GM12891 (cell line): Measurements from ENCODE around the gene JPH3.

Experiments used
- PAX5 ChIP-seq: IDR thresholded peaks from 2 replicates; pipeline ENCODE4 v1.6.1; 2011; ENCODE audit warnings: low read length, moderate library complexity, mild to moderate bottlenecking; ENCODE audit not compliant: insufficient read depth, severe bottlenecking
- POLR2A ChIP-seq: IDR thresholded peaks from 2 replicates; pipeline ENCODE4 v1.6.1; 2011; ENCODE audit warnings: low read depth, low read length, control low read depth
- POLR2AphosphoS5 ChIP-seq: IDR thresholded peaks from 2 replicates; pipeline ENCODE4 v1.6.1; 2011; ENCODE audit warnings: low read depth, low read length, control low read depth
- SPI1 ChIP-seq: IDR thresholded peaks from 2 replicates; pipeline ENCODE4 v1.6.1; 2011; ENCODE audit warnings: low read depth, low read length, control low read depth
- TAF1 ChIP-seq: IDR thresholded peaks from 2 replicates; pipeline ENCODE4 v1.6.1; 2011; ENCODE audit warnings: low read depth, low read length, control low read depth

GRCh38 chr16:87657621-87658192 lies 55.4 kb downstream of the JPH3 start:
- TF ChIP-seq POLR2A: no peak
- no peak for TF ChIP-seq POLR2AphosphoS5
- no peak for TF ChIP-seq TAF1
- TF ChIP-seq SPI1: no peak
- TF ChIP-seq PAX5: no peak
